ENCODE measurements around the gene MED15.

Gene MED15

DNA sequence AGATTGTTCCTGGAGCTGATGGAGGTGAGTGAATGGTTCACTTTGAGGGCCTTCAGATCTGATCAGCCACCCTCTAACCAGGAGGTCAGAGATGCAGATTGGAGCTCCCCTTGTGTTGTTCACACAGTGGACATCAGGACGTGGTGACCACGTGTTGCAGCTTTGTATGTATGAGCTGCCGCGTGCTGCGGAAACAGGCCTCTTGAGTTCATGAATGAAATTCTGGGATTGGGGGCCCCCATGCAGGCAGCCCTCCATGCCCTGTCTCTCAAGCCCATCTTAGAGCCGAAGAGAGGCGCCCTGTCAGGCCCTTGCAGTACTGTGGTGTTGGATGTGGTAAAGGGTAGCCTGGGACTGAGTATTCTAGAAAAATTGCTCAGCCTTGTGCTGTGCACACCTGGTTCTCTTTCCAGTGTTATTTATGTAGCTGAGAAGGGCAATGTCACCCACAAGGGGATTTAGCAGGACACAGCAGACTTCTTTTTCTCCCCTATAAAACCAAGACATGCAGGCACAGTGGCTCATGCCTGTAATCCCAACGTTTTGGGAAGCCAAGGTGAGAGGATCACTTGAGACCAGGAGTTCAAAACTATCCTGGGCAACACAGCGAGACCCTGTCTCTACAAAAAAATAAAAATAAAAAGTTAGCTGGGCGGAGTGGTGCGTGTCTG, 64.9 kb downstream of the MED15 start:
- no peak for DNase-seq (ENCODE audit: low read depth, low spot score)
- TF ChIP-seq, protein P1, sequence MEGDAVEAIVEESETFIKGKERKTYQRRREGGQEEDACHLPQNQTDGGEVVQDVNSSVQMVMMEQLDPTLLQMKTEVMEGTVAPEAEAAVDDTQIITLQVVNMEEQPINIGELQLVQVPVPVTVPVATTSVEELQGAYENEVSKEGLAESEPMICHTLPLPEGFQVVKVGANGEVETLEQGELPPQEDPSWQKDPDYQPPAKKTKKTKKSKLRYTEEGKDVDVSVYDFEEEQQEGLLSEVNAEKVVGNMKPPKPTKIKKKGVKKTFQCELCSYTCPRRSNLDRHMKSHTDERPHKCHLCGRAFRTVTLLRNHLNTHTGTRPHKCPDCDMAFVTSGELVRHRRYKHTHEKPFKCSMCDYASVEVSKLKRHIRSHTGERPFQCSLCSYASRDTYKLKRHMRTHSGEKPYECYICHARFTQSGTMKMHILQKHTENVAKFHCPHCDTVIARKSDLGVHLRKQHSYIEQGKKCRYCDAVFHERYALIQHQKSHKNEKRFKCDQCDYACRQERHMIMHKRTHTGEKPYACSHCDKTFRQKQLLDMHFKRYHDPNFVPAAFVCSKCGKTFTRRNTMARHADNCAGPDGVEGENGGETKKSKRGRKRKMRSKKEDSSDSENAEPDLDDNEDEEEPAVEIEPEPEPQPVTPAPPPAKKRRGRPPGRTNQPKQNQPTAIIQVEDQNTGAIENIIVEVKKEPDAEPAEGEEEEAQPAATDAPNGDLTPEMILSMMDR (IDR thresholded peaks at IDR 0.05; ENCODE audit: insufficient read depth, low read length, missing control alignments), result no peak
- ChIA-PET CTCF (interaction anchor here (0.7 to 24.2 kb wide), 9 partner anchors 9 to 65 kb away, joined by 3 to 505 read pairs (median 7); partner anchors contain the start of gene MED15), POLR2A (no interaction called here)
- no peak overlapping the region for H3K4me3 ChIP-seq (ENCODE audit: low read depth, low read length)

GRCh38 chr22:20573176-20573832, 65.9 kb downstream of the MED15 start:
- ChIA-PET CTCF (interaction anchor here (1.1 to 24.2 kb wide), 7 partner anchors 8 to 117 kb away, joined by 3 to 505 read pairs (median 6); partner anchors contain the start of gene MED15), POLR2A (no interaction called here)
- DNase-seq (ENCODE audit: low read depth, low spot score), result no peak
- TF ChIP-seq, protein P1 (IDR thresholded peaks at IDR 0.05; ENCODE audit: insufficient read depth, low read length, missing control alignments), result no peak
- no peak overlapping the region for H3K4me3 ChIP-seq (ENCODE audit: low read depth, low read length)

DNA sequence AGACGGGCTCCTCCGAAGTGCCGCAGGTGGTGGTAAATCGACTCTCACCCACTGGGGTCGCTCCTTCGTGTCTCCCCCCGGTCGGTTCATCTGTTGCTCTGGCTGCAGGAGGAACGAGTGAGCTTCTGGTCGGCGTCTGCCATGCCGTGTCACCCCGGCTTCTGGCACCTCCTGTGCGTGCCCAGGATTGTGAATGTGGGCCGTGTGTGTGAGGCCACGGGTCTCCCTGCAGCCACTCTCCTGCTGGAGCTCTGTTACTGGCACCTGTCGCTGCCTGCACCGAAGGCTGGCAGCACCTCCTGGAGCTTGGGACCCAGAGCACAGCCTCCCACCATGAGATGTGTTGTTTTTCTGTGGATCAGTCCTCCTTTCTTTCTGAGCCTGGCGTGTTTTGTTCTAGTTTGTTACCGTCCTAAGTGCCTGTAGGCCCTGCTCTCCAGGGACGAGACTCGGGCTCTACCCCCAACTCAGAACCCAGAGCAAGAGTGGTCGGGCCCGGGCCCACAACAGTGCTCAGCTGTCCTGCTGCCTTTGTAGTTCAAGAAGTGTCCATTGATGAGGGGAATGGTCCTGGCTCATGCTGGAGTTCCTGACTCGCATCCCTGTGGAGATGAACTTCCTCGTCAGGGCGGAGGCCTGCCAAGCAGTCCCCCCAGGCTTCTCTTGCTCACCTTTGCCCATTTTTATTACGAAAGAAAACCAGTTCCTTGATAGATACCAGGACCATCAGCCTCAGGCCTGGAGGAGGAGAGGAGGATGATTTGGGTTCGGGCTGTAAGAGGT, 66.6 kb downstream of the MED15 start:
- TF ChIP-seq, protein P1 (IDR thresholded peaks at IDR 0.05; ENCODE audit: insufficient read depth, low read length, missing control alignments), result no peak
- ChIA-PET POLR2A (no interaction called here), CTCF (interaction anchor here (1.1 to 24.2 kb wide), 5 partner anchors 9 to 117 kb away, joined by 4 to 505 read pairs (median 5); partner anchors contain the start of gene MED15)
- DNase-seq (ENCODE audit: low read depth, low spot score), result no peak
- no peak overlapping the region for H3K4me3 ChIP-seq (ENCODE audit: low read depth, low read length)

DNA sequence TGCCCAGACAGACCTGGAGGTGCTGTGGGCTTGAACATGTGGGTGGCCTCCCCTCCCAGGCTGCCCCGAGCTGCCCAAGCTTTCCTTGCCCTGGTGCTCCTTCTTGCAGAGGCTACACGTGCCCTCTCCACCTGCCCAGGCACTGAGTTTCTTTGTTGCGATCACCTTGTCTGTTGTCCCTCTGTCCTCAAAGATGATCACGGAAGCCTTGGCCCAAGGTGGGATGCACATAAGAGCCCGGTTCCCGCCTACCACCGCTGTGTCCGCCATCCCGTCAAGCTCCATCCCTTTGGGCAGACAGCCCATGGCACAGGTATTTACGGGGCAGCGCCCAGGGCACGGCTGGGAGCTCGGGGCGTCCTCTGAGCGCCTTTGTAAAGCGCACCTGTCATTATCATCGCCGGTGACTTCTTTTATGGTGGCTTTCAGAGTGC, 67.5 kb downstream of the MED15 start:
- TF ChIP-seq, protein P1 (IDR thresholded peaks at IDR 0.05; ENCODE audit: insufficient read depth, low read length, missing control alignments), result no peak
- no peak overlapping the region for H3K4me3 ChIP-seq (ENCODE audit: low read depth, low read length)
- POLR2A ChIA-PET, result no interaction called here
- CTCF ChIA-PET, result interaction anchor here (0.5 to 24.2 kb wide), 5 partner anchors 8 to 152 kb away, joined by 3 to 505 read pairs (median 5); no protein-coding TSS in a partner anchor
- DNase-seq (ENCODE audit: low read depth, low spot score), result no peak

DNA sequence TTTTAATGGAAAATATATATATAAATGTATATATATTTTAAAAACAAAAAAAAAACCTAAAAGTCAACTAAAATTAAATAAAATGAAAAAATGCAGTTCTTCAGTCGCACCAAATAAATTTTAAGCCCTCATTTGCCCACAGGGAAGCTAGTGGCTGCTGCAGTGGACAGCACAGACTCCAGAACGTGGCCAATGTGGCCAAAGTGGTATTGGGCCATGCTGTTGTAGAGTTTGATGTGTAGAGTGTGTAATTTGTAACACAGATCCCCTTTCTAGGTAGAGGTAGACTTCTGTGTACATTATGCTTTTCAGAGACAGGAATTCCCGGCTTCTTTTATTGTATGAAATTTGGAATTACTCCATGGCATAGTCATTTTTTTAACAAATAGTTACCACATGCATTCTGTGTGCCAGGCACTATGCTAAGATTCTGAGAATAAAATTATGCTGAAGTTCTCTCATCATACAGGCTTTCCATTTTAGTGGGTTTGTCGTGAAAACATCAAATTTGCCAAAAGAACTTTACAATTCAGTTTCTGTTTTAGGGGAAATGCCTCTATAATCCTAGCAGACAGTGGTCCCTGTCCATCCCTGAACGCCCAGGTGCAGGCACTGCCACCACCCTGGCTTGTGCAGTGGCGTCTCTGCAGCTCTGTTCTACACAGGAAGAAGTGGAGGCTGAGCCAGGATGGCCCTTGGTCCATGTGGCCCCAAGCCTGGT, 68.5 kb downstream of the MED15 start:
- TF ChIP-seq, protein P1 (IDR thresholded peaks at IDR 0.05; ENCODE audit: insufficient read depth, low read length, missing control alignments), result no peak
- ChIA-PET POLR2A (no interaction called here), CTCF (interaction anchor here (0.6 to 24.2 kb wide), 2 partner anchors 21 to 153 kb away, joined by 3 to 505 read pairs; no protein-coding TSS in a partner anchor)
- H3K4me3 ChIP-seq (ENCODE audit: low read depth, low read length), result no peak overlapping the region
- no peak for DNase-seq (ENCODE audit: low read depth, low spot score)
